CD4-positive, alpha-beta T cell treated with Interleukin-17A for 1 hour (primary cell): ENCODE data around the gene NFIB.

Experiments used
- DNase-seq: peaks from one replicate; pipeline ENCODE4 v3.0.0-alpha.2; 2020

Gene NFIB

GRCh38 chr9:14238518-14238917 is 75.4 kb downstream of the NFIB start:
- DNase-seq = no peak

GRCh38 chr9:14238079-14238478 is 75.9 kb downstream of the NFIB start:
- no peak for DNase-seq

GRCh38 chr9:14236591-14236990 is 77.3 kb downstream of the NFIB start:
- DNase-seq = no peak

- DNase-seq = no peak
Measured at GRCh38 chr9:14232111-14232510, 81.8 kb downstream of the NFIB start.

GRCh38 chr9:14231196-14231990 is 82.5 kb downstream of the NFIB start:
- no peak for DNase-seq

- DNase-seq = no peak
Measured at GRCh38 chr9:14228602-14229001, 85.3 kb downstream of the NFIB start.

GRCh38 chr9:14226855-14227532 is 86.9 kb downstream of the NFIB start:
- no peak for DNase-seq

GRCh38 chr9:14223081-14223480 is 90.9 kb downstream of the NFIB start:
- DNase-seq = no peak

- DNase-seq = no peak
Measured at GRCh38 chr9:14222149-14222835, 91.6 kb downstream of the NFIB start.

GRCh38 chr9:14221558-14221957 is 92.4 kb downstream of the NFIB start:
- DNase-seq = no peak

- DNase-seq = no peak
Measured at GRCh38 chr9:14221119-14221518, 92.8 kb downstream of the NFIB start.

- no peak for DNase-seq
Measured at GRCh38 chr9:14220256-14220655, 93.7 kb downstream of the NFIB start.

GRCh38 chr9:14219850-14220249 is 94.1 kb downstream of the NFIB start:
- no peak for DNase-seq

- DNase-seq = no peak
Measured at GRCh38 chr9:14218253-14218652, 95.7 kb downstream of the NFIB start.

GRCh38 chr9:14216612-14217194 is 97.2 kb downstream of the NFIB start:
- no peak for DNase-seq

GRCh38 chr9:14215614-14216013 is 98.3 kb downstream of the NFIB start:
- DNase-seq = no peak

GRCh38 chr9:14214693-14215092 is 99.2 kb downstream of the NFIB start:
- DNase-seq = no peak

GRCh38 chr9:14214065-14214684 is 99.8 kb downstream of the NFIB start:
- DNase-seq = no peak

- DNase-seq = no peak
Measured at GRCh38 chr9:14213504-14213903, 100.4 kb downstream of the NFIB start.

- DNase-seq = no peak
Measured at GRCh38 chr9:14212697-14213420, 101.1 kb downstream of the NFIB start.

GRCh38 chr9:14212077-14212476 is 101.9 kb downstream of the NFIB start:
- DNase-seq = no peak

- DNase-seq = no peak
Measured at GRCh38 chr9:14211564-14211963, 102.4 kb downstream of the NFIB start.
